ENCODE data around the gene GALNT12. TPM values are rescaled to one million over a fixed set of nuclear protein-coding genes. Genes with fewer than 3 reads are reported as not detected.

GALNT12 gene
- total and polyA plus RNA-seq, 2 experiments from 2014 or later, result 14.6 to 23.6 TPM

GRCh38 chr9:98836206-98836605, 28.7 kb downstream of the GALNT12 start (continued):
- TF ChIP-seq, protein P1, sequence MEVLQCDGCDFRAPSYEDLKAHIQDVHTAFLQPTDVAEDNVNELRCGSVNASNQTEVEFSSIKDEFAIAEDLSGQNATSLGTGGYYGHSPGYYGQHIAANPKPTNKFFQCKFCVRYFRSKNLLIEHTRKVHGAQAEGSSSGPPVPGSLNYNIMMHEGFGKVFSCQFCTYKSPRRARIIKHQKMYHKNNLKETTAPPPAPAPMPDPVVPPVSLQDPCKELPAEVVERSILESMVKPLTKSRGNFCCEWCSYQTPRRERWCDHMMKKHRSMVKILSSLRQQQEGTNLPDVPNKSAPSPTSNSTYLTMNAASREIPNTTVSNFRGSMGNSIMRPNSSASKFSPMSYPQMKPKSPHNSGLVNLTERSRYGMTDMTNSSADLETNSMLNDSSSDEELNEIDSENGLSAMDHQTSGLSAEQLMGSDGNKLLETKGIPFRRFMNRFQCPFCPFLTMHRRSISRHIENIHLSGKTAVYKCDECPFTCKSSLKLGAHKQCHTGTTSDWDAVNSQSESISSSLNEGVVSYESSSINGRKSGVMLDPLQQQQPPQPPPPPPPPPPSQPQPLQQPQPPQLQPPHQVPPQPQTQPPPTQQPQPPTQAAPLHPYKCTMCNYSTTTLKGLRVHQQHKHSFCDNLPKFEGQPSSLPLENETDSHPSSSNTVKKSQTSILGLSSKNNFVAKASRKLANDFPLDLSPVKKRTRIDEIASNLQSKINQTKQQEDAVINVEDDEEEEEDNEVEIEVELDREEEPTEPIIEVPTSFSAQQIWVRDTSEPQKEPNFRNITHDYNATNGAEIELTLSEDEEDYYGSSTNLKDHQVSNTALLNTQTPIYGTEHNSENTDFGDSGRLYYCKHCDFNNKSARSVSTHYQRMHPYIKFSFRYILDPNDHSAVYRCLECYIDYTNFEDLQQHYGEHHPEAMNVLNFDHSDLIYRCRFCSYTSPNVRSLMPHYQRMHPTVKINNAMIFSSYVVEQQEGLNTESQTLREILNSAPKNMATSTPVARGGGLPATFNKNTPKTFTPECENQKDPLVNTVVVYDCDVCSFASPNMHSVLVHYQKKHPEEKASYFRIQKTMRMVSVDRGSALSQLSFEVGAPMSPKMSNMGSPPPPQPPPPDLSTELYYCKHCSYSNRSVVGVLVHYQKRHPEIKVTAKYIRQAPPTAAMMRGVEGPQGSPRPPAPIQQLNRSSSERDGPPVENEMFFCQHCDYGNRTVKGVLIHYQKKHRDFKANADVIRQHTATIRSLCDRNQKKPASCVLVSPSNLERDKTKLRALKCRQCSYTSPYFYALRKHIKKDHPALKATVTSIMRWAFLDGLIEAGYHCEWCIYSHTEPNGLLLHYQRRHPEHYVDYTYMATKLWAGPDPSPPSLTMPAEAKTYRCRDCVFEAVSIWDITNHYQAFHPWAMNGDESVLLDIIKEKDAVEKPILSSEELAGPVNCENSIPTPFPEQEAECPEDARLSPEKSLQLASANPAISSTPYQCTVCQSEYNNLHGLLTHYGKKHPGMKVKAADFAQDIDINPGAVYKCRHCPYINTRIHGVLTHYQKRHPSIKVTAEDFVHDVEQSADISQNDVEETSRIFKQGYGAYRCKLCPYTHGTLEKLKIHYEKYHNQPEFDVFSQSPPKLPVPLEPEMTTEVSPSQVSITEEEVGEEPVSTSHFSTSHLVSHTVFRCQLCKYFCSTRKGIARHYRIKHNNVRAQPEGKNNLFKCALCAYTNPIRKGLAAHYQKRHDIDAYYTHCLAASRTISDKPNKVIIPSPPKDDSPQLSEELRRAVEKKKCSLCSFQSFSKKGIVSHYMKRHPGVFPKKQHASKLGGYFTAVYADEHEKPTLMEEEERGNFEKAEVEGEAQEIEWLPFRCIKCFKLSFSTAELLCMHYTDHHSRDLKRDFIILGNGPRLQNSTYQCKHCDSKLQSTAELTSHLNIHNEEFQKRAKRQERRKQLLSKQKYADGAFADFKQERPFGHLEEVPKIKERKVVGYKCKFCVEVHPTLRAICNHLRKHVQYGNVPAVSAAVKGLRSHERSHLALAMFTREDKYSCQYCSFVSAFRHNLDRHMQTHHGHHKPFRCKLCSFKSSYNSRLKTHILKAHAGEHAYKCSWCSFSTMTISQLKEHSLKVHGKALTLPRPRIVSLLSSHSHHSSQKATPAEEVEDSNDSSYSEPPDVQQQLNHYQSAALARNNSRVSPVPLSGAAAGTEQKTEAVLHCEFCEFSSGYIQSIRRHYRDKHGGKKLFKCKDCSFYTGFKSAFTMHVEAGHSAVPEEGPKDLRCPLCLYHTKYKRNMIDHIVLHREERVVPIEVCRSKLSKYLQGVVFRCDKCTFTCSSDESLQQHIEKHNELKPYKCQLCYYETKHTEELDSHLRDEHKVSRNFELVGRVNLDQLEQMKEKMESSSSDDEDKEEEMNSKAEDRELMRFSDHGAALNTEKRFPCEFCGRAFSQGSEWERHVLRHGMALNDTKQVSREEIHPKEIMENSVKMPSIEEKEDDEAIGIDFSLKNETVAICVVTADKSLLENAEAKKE (CRISPR knock-in tag; IDR thresholded peaks at IDR 0.05), result no peak
- TF ChIP-seq EZH2 (IDR thresholded peaks at IDR 0.05; ENCODE audit: low read depth, unreplicated experiment) (no peak), POLR2AphosphoS5 (IDR thresholded peaks at IDR 0.05; ENCODE audit: low read depth) (no peak), NANOG (IDR thresholded peaks at IDR 0.05; ENCODE audit: borderline replicate concordance) (no peak), REST (IDR thresholded peaks at IDR 0.05; ENCODE audit: unreplicated experiment) (no peak), STAT1 (IDR thresholded peaks at IDR 0.05; ENCODE audit: unreplicated experiment) (no peak), EZH2phosphoT487 (IDR thresholded peaks at IDR 0.05; ENCODE audit: unreplicated experiment) (no peak)
